IMR-90 (cell line): ENCODE data around the gene KAZN. TPM values are rescaled to one million over a fixed set of nuclear protein-coding genes. Genes with fewer than 3 reads are reported as not detected.

Experiments used
- ATAC-seq: fragments of 200-7000 bp; cut with Tn5 transposase; 2 replicates; pipeline ENCODE4 v1.9.1; 2020; ENCODE audit warnings: low read depth, mild to moderate bottlenecking, moderate library complexity
- BruUV-seq: library from RNA; stranded (reverse); fragments of 400-500 nt; replicated peaks from 2 replicates; lab custom pipeline; 2021; lab: Mats Ljungman, UMichigan
- CTCF ChIA-PET: fragments of 300-600 bp; formaldehyde crosslinking; extraction: SDS; loops from one replicate; lab custom pipeline; 2021; ENCODE audit warnings: antibody characterized with exemption; lab: Yijun Ruan, JAX
- POLR2A ChIA-PET: fragments of 300-600 bp; sonication (Branson Sonifier 250); formaldehyde crosslinking; loops from one replicate; lab custom pipeline; 2022; ENCODE audit warnings: antibody characterized with exemption; ENCODE audit not compliant: unreplicated experiment; lab: Charles Lee
- DNase-seq: peaks from one replicate; pipeline ENCODE4 v3.0.0; 2013
- H2AFZ ChIP-seq: replicated peaks from 2 replicates; pipeline ENCODE3; 2013; ENCODE audit warnings: low read length, mild to moderate bottlenecking; ENCODE audit not compliant: poor library complexity
- H2AK5ac ChIP-seq: 2 replicates; pipeline ENCODE4 v1.6.1; 2013; ENCODE audit warnings: low read depth, low read length, inconsistent platforms
- H2AK9ac ChIP-seq: replicated peaks from 2 replicates; pipeline ENCODE3; 2013; ENCODE audit warnings: mild to moderate bottlenecking, low read depth, low read length, moderate library complexity; ENCODE audit not compliant: poor library complexity
- H2BK120ac ChIP-seq: 2 replicates; pipeline ENCODE4 v1.6.1; 2013; ENCODE audit warnings: low read depth, low read length, inconsistent platforms
- H2BK15ac ChIP-seq: 3 replicates; pipeline ENCODE4 v1.6.1; 2013; ENCODE audit warnings: low read depth, low read length, inconsistent platforms
- H2BK20ac ChIP-seq: 2 replicates; pipeline ENCODE4 v1.6.1; 2013; ENCODE audit warnings: low read depth, mild to moderate bottlenecking, inconsistent platforms, low read length, moderate library complexity
- H2BK5ac ChIP-seq: 2 replicates; pipeline ENCODE4 v1.6.1; 2013; ENCODE audit warnings: mild to moderate bottlenecking, low read depth, low read length, inconsistent platforms; ENCODE audit not compliant: poor library complexity, severe bottlenecking
- H3K14ac ChIP-seq: replicated peaks from 2 replicates; pipeline ENCODE4 v1.6.1; 2013; ENCODE audit warnings: low read depth, low read length, inconsistent platforms
- H3K18ac ChIP-seq: 2 replicates; pipeline ENCODE4 v1.6.1; 2013; ENCODE audit warnings: low read depth, low read length, control low read depth
- H3K23ac ChIP-seq: 2 replicates; pipeline ENCODE4 v1.6.1; 2013; ENCODE audit warnings: low read depth, low read length, inconsistent platforms
- H3K27ac ChIP-seq: 2 replicates; pipeline ENCODE4 v1.5.1; 2013; ENCODE audit warnings: mild to moderate bottlenecking, control low read depth, low read length; ENCODE audit not compliant: insufficient read depth
- H3K27me3 ChIP-seq: 2 replicates; pipeline ENCODE4 v1.6.1; 2013; ENCODE audit warnings: low read length; ENCODE audit not compliant: control insufficient read depth, insufficient read depth
- H3K36me3 ChIP-seq: 2 replicates; pipeline ENCODE4 v1.6.1; 2013; ENCODE audit warnings: low read length, mixed read lengths; ENCODE audit not compliant: control insufficient read depth, insufficient read depth
- H3K4ac ChIP-seq: 2 replicates; pipeline ENCODE4 v1.6.1; 2013; ENCODE audit warnings: low read depth, low read length, inconsistent platforms
- H3K4me1 ChIP-seq: 2 replicates; pipeline ENCODE4 v1.6.1; 2013; ENCODE audit warnings: low read length, mixed read lengths; ENCODE audit not compliant: control insufficient read depth, insufficient read depth
- H3K4me2 ChIP-seq: 2 replicates; pipeline ENCODE4 v1.6.1; 2013; ENCODE audit warnings: low read depth, mild to moderate bottlenecking, control low read depth, low read length, moderate library complexity
- H3K4me3 ChIP-seq: 2 replicates; pipeline ENCODE4 v1.5.1; 2013; ENCODE audit warnings: low read depth, mild to moderate bottlenecking, control low read depth, low read length, moderate library complexity; ENCODE audit not compliant: insufficient read depth
- H3K56ac ChIP-seq: 2 replicates; pipeline ENCODE4 v1.6.1; 2013; ENCODE audit warnings: low read length, inconsistent platforms; ENCODE audit not compliant: insufficient read depth; ENCODE audit errors: extremely low read depth
- H3K79me1 ChIP-seq, 2 experiments: 2 replicates each; pipeline ENCODE4 v1.6.1; 2013; ENCODE audit warnings: low read length in 2 of 2, inconsistent platforms in 1 of 2, low read depth in 1 of 2
- H3K9ac ChIP-seq: 2 replicates; pipeline ENCODE4 v1.6.1; 2013; ENCODE audit warnings: low read depth, low read length, control low read depth
- H3K9me1 ChIP-seq: 2 replicates; pipeline ENCODE4 v1.6.1; 2013; ENCODE audit warnings: low read length, inconsistent platforms; ENCODE audit not compliant: insufficient read depth
- H3K9me3 ChIP-seq: 2 replicates; pipeline ENCODE4 v1.6.1; 2013; ENCODE audit warnings: low read length; ENCODE audit not compliant: control insufficient read depth, insufficient read depth
- H4K20me1 ChIP-seq: 2 replicates; pipeline ENCODE4 v1.6.1; 2013; ENCODE audit warnings: low read length, inconsistent platforms; ENCODE audit not compliant: insufficient read depth
- H4K5ac ChIP-seq: 2 replicates; pipeline ENCODE4 v1.6.1; 2013; ENCODE audit warnings: mild to moderate bottlenecking, low read depth, low read length, control low read depth
- H4K8ac ChIP-seq, 2 experiments: 2 replicates each; pipeline ENCODE4 v1.6.1; 2013; ENCODE audit warnings: low read depth in 2 of 2, low read length in 2 of 2, control low read depth in 1 of 2, inconsistent platforms in 1 of 2
- H4K91ac ChIP-seq: 2 replicates; pipeline ENCODE4 v1.6.1; 2013; ENCODE audit warnings: low read depth, low read length, inconsistent platforms; ENCODE audit not compliant: insufficient read depth
- BHLHE40 ChIP-seq: fragments of 150-350 bp; IDR thresholded peaks from 2 replicates; pipeline ENCODE4 v1.6.1; 2016; ENCODE audit warnings: mild to moderate bottlenecking, low read depth, low read length
- CEBPB ChIP-seq: IDR thresholded peaks from 2 replicates; pipeline ENCODE4 v1.6.1; 2012; ENCODE audit warnings: low read depth, low read length, improper control_type of control experiment
- CHD1 ChIP-seq: IDR thresholded peaks from 2 replicates; pipeline ENCODE4 v1.6.1; 2012; ENCODE audit warnings: low read depth, low read length, improper control_type of control experiment
- FOS ChIP-seq: fragments of 150-350 bp; IDR thresholded peaks from 2 replicates; pipeline ENCODE4 v1.6.1; 2016; ENCODE audit warnings: low read depth, low read length
- MAFK ChIP-seq: IDR thresholded peaks from 2 replicates; pipeline ENCODE4 v1.6.1; 2012; ENCODE audit warnings: low read depth, low read length, improper control_type of control experiment
- MAZ ChIP-seq: IDR thresholded peaks from 2 replicates; pipeline ENCODE4 v1.6.1; 2012; ENCODE audit warnings: low read depth, mild to moderate bottlenecking, low read length, improper control_type of control experiment, moderate library complexity, borderline replicate concordance
- MXI1 ChIP-seq: IDR thresholded peaks from 2 replicates; pipeline ENCODE4 v1.6.1; 2012; ENCODE audit warnings: low read depth, mild to moderate bottlenecking, low read length, moderate library complexity, borderline replicate concordance
- NFE2L2 ChIP-seq: fragments of 150-350 bp; IDR thresholded peaks from 2 replicates; pipeline ENCODE4 v1.6.1; 2016; ENCODE audit warnings: low read depth, mild to moderate bottlenecking, low read length
- POLR2A ChIP-seq: IDR thresholded peaks from 2 replicates; pipeline ENCODE4 v1.6.1; 2012; ENCODE audit warnings: mild to moderate bottlenecking, low read depth, low read length
- RAD21 ChIP-seq: IDR thresholded peaks from 2 replicates; pipeline ENCODE4 v1.6.1; 2012; ENCODE audit warnings: low read length, improper control_type of control experiment
- RCOR1 ChIP-seq: IDR thresholded peaks from 2 replicates; pipeline ENCODE4 v1.6.1; 2012; ENCODE audit warnings: mild to moderate bottlenecking, low read length, improper control_type of control experiment; ENCODE audit not compliant: insufficient replicate concordance
- RFX5 ChIP-seq: IDR thresholded peaks from 2 replicates; pipeline ENCODE4 v1.8.0; 2012; ENCODE audit warnings: low read depth, mild to moderate bottlenecking, low read length, moderate library complexity
- SMC3 ChIP-seq: fragments of 150-350 bp; IDR thresholded peaks from 2 replicates; pipeline ENCODE4 v1.6.1; 2016; ENCODE audit warnings: low read depth, mild to moderate bottlenecking, antibody characterized with exemption, low read length, moderate library complexity
- USF2 ChIP-seq: fragments of 150-350 bp; IDR thresholded peaks from 2 replicates; pipeline ENCODE4 v1.6.1; 2017; ENCODE audit warnings: mild to moderate bottlenecking, antibody characterized with exemption, low read length, low read depth
- WGBS, 2 experiments: methylation state at CpG; one replicate each; pipeline versions ENCODE4 v1.1.5 to v1.1.7; 2013; ENCODE audit warnings: missing lambda C conversion rate in 2 of 2; ENCODE audit not compliant: insufficient read length in 1 of 2; ENCODE audit errors: extremely low coverage in 2 of 2; 5-methylcytosine and 5-hydroxymethylcytosine counted together
- dilution Hi-C: fragments of 300-500 bp; cut with HindIII; formaldehyde crosslinking; loops from one replicate; pipeline ENCODE4 v1.14.3; 2018; ENCODE audit warnings: low sequenced_read_pairs; ENCODE audit not compliant: unreplicated experiment
- in situ Hi-C: fragments of 300-500 bp; cut with MboI; formaldehyde crosslinking; loops from 3 replicates; pipeline ENCODE4 v1.14.3; 2019; ENCODE audit warnings: low sequenced_read_pairs, inconsistent platforms, mixed read lengths
- intact Hi-C: fragments of 100-400 bp; cut with micrococcal nuclease; formaldehyde crosslinking; loops from 2 replicates; pipeline ENCODE4 v1.10.0; 2022
- polyA plus RNA-seq, 3 experiments: library from polyadenylated mRNA; depleted of rRNA; stranded (reverse); fragments of >200 nt; gene quantifications; 2 replicates each; pipeline ENCODE4 v1.2.3, GENCODE V29; 2012; ENCODE audit warnings: low replicate concordance in 1 of 3
- total RNA-seq: library from RNA; depleted of rRNA; stranded (reverse); fragments of >200 nt; gene quantifications from 2 replicates; pipeline ENCODE4 v1.2.3, GENCODE V29; 2012
- TF ChIP-seq, protein P1 (sequence below): conservative IDR thresholded peaks from 2 replicates; pipeline ENCODE4 v1.5.1; 2012; ENCODE audit warnings: mild to moderate bottlenecking, low read depth, low read length, improper control_type of control experiment
- TF ChIP-seq, protein P2 (sequence below): fragments of 150-350 bp; IDR thresholded peaks from 2 replicates; pipeline ENCODE4 v1.6.1; 2016; ENCODE audit warnings: low read depth, mild to moderate bottlenecking, low read length, moderate library complexity, borderline replicate concordance

KAZN gene
- total and polyA plus RNA-seq, 2 of the 4 experiments (the other 2 are of a cell fraction): 5.2 to 10.5 TPM

- Histone ChIP-seq H3K36me3 (no peaks in the 10 kb centered on the region), H3K4me1 (no peaks in the 10 kb centered on the region), H3K27me3 (no peaks in the 10 kb centered on the region), H4K20me1 (no peaks in the 10 kb centered on the region), H2BK5ac (no peak overlapping the region), H3K9me3 (no peaks in the 10 kb centered on the region; the same call in 1 of the 2 replicates), H3K4me2 (no peak overlapping the region), H3K79me1 (no peaks in the 10 kb centered on the region), H3K9me1 (no peaks in the 10 kb centered on the region), H3K9ac (no peak overlapping the region), H2AFZ (no peak overlapping the region), H3K14ac (no peak overlapping the region), H2BK120ac (no peak overlapping the region), H2BK20ac (no peak overlapping the region), H3K4me3 (no peak overlapping the region), H3K23ac (no peak overlapping the region), H2BK15ac (no peak overlapping the region), H4K8ac (no peak overlapping the region), H4K5ac (no peak overlapping the region), H2AK5ac (no peak overlapping the region), H3K56ac (no peak overlapping the region), H4K91ac (no peak overlapping the region), H3K4ac (no peak overlapping the region), H2AK9ac (no peak overlapping the region), H3K27ac (no peak overlapping the region), H3K18ac (no peak overlapping the region)
- ChIA-PET CTCF (no interaction called here), POLR2A (no interaction called here)
- no CpG with 5 or more reads among the region's 9 CpGs for WGBS, 2 experiments
- no TSS peak for BruUV-seq
- dilution Hi-C loops (no loop called here), intact Hi-C loops (no loop called here), in situ Hi-C loops (no loop called here)
- ATAC-seq: no peak
- TF ChIP-seq, protein P1, sequence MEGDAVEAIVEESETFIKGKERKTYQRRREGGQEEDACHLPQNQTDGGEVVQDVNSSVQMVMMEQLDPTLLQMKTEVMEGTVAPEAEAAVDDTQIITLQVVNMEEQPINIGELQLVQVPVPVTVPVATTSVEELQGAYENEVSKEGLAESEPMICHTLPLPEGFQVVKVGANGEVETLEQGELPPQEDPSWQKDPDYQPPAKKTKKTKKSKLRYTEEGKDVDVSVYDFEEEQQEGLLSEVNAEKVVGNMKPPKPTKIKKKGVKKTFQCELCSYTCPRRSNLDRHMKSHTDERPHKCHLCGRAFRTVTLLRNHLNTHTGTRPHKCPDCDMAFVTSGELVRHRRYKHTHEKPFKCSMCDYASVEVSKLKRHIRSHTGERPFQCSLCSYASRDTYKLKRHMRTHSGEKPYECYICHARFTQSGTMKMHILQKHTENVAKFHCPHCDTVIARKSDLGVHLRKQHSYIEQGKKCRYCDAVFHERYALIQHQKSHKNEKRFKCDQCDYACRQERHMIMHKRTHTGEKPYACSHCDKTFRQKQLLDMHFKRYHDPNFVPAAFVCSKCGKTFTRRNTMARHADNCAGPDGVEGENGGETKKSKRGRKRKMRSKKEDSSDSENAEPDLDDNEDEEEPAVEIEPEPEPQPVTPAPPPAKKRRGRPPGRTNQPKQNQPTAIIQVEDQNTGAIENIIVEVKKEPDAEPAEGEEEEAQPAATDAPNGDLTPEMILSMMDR: no peak
- TF ChIP-seq SMC3 (no peak), POLR2A (no peak), MXI1 (no peak), RFX5 (no peak), FOS (no peak), CEBPB (no peak), MAZ (no peak), USF2 (no peak), RAD21 (no peak), BHLHE40 (no peak), MAFK (no peak), NFE2L2 (no peak), CHD1 (no peak), RCOR1 (no peak)
- TF ChIP-seq, protein P2, sequence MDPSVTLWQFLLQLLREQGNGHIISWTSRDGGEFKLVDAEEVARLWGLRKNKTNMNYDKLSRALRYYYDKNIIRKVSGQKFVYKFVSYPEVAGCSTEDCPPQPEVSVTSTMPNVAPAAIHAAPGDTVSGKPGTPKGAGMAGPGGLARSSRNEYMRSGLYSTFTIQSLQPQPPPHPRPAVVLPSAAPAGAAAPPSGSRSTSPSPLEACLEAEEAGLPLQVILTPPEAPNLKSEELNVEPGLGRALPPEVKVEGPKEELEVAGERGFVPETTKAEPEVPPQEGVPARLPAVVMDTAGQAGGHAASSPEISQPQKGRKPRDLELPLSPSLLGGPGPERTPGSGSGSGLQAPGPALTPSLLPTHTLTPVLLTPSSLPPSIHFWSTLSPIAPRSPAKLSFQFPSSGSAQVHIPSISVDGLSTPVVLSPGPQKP: no peak
- DNase-seq: no peak
Measured at GRCh38 chr1:14636897-14637632, 38.6 kb downstream of the KAZN start.
